HG03457 (cell line): ENCODE results near the gene MROH2A.
A peak's percentile ranks its signal among the peaks of the same experiment; 100 is the strongest.
"Not testable (repeated sequence)": the region's sequence is repeated elsewhere in the genome, so short reads cannot be mapped to it uniquely, and the experiment has no call there.

ENCODE experiments used
- ATAC-seq: cut with Tn5 transposase; IDR thresholded peaks from one replicate; pipeline ENCODE4 v1.9.1; 2021; ENCODE audit warnings: moderate number of reproducible peaks; ENCODE audit not compliant: unreplicated experiment

The MROH2A gene

GRCh38 chr2:233853883-233854240 lies 75.7 kb downstream of the MROH2A start:
- ATAC-seq: peak; percentile 3

- peak; percentile 96 for ATAC-seq
These were observed 76.3 kb downstream of the MROH2A start, which contains the start of gene HJURP for GRCh38 chr2:233854241-233854981. Gene HJURP, minus strand, starts transcription at chr2:233854535. Its CDS starts 35 bp downstream, at chr2:233854500.

DNA sequence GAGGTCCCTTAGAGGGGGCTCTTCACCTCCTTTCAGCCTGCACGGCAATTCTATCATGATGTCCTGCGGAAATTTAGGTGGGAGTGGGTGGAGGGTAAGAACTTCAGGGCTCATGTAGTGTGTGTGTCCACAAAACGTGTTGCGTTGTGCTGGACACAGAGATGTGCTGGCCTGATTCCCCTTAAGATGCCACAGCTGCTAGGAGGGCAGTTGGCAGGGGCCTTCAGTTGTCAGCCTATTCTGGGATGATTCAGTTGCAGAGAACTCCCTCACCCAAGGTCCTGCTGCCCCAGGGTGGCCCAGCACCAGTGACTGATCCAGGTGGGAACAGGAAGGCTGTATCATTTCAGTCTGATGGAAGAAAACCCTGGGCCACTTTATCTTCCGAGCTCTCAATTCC lies 77.2 kb downstream of the MROH2A start:
- no peak for ATAC-seq

DNA sequence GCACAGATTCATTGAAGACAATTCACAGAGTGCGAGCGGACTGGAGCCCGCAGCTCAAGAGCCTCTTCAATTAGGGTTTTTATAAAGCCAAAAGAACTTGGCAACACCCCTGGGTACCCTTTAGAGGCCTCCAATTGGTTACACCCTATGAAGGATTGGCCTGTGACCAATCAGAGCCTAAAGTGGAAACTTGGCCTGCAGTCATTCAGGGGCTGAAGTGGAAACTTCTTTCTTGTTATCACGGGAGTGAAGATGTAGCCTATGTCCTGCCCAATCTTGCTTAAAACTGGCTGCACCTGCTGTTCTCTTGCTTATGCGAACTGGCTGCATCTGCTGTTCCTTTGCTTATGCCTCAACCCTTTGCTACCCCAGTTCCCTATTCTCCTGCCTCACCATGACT lies 78.1 kb downstream of the MROH2A start:
- no peak for ATAC-seq

- ATAC-seq: no peak
These were observed 79.5 kb downstream of the MROH2A start for GRCh38 chr2:233857511-233858141.

GRCh38 chr2:233858331-233858730 lies 80.2 kb downstream of the MROH2A start:
- ATAC-seq: no peak

GRCh38 chr2:233862261-233862768 lies 84.2 kb downstream of the MROH2A start:
- no peak for ATAC-seq

DNA sequence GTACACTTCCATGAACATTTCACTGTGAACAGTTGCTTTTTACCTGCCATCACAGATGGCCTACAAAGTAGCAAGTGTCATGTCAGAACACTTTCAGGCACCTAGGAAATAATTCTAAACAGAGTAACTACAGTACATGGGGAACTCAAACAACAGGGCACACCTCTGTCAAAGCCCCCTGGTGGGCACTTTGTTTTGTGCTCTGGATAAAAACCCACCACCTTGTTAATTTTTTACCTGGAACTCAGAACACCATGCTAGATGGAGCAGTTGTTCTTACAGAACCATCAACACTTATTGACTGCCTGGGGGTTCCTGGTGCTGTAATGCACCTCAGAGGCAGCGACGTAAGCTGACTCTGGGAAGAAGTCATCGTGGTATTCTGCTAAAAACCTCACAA lies 87.7 kb downstream of the MROH2A start:
- no peak for ATAC-seq

DNA sequence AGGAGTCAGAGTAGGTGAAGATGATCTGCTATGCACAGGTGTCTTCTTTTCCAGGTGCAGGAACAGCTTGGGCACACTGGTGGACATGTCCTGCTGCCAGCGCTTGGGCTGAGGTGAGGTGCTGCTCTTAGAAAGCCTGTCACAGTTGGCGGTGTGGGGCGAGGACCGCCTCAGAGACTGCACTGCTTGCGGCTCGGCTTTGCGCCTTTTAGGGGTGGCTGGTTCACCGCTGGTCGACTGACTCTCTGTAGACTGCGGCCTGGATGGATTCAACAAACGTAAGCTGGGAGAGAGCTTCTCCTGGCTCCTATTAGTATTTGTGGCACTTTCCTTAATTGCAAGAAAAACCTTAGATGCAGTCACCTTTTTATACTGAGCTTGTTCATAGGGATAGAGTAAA lies 88.3 kb downstream of the MROH2A start:
- no peak for ATAC-seq

DNA sequence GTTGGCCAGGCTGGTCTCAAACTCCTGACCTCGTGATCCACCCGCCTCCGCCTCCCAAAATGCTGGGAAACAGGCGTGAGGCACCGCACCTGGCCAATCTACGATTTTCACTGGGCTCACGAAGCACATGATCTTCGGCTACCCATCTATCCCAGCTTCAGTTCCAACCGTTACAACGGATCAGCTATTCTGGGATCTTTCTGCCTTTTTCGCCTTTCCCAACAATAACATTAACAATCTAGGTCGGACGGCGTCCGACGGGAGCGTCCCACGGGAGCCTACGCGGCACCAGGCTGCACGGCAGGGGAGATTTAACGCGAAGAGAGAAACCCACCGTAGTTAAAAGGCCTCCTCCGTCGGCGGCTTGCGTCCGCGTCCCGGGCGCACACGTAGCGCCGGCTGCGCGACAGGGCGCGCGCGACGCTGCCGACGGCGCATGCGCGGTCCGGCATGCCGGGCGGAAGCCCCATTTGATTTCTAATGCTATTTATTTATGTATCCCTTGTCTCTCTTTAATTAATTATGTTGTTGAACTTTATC lies 89.9 kb downstream of the MROH2A start, which contains the start of gene MSL3B:
TSS of gene MSL3B (minus strand) at position 394 of the 540 bp plus-strand sequence.
- ATAC-seq: no peak

DNA sequence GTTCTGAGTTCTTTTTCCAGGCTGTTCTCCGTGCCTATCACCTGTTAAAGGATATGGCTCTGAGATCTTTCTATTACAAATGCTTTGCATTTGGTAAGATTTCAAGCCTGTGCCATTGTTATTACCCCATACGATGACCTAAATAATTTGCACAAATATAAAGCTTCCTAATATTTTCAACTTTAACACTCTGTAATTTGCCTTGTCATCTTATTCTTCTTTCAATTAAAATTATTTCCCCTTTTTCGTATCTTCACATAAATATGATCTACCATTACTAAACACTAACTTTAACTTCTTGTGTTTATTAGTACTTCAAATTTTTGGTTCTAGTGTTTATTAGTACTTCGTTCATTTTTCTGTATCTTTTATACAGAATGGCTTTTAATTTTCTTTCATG lies 93.3 kb downstream of the MROH2A start:
- no peak for ATAC-seq

DNA sequence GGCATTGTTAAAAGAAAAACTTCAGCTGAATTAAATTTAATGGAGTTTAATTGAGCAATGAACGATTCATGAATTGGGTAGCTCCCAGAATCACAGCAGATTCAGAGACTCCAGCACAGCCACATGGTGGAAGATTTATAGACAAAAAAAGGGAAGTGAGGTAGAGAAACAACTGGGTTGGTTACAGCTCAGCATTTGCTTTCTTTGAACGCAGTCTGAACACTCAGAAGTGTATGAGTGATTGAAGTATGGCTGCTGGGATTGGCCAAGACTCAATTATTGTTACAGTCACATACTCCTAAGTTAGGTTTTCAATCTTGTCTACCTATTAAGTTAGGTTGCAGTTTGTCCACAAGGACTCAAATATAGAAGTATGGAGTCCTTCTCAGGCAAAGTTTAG lies 94.0 kb downstream of the MROH2A start:
- ATAC-seq: not testable (repeated sequence)

GRCh38 chr2:233882353-233882752 lies 104.2 kb downstream of the MROH2A start:
- ATAC-seq: no peak
